NOMO-1 treated with dmso at 0.1 percent for 144 hours (cell line): Measurements from ENCODE around the gene POTEB3.
"Not testable (repeated sequence)": the region's sequence is repeated elsewhere in the genome, so short reads cannot be mapped to it uniquely, and the experiment has no call there.

Experiments
- DNase-seq: peaks from one replicate; lab custom pipeline; 2025; ENCODE audit not compliant: unreplicated experiment; lab: John Stamatoyannopoulos, UW

The POTEB3 gene

GRCh38 chr15:21440399-21440798, at the start of gene POTEB3:
TSS of gene POTEB3 (minus strand) at chr15:21440499. CDS start at chr15:21440011, 488 bp downstream.
- not testable (repeated sequence) for DNase-seq

DNA sequence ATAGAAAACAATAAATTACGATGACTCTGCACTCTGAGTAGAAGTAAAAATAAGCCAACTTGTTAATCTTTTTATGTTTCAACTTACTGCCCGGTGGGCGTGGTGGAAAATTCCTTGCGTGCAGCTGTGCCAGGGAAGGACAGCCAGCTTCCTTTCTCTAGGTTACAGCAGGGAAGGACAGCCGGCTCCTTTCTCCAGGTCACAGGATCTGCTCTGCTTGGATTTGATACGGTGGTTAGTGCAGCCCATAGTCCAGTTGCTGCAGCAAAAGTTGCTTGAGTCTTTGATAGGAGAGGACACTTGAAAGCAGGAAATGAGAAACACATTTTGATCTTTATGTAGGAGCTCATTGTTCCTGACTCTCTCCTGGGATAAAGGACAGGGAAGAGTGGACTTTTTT, 13.4 kb upstream of the POTEB3 start:
- not testable (repeated sequence) for DNase-seq

GRCh38 chr15:21451920-21452563, 11.7 kb upstream of the POTEB3 start:
- not testable (repeated sequence) for DNase-seq

- not testable (repeated sequence) for DNase-seq
Observed at GRCh38 chr15:21451487-21451886, 11.2 kb upstream of the POTEB3 start.

DNA sequence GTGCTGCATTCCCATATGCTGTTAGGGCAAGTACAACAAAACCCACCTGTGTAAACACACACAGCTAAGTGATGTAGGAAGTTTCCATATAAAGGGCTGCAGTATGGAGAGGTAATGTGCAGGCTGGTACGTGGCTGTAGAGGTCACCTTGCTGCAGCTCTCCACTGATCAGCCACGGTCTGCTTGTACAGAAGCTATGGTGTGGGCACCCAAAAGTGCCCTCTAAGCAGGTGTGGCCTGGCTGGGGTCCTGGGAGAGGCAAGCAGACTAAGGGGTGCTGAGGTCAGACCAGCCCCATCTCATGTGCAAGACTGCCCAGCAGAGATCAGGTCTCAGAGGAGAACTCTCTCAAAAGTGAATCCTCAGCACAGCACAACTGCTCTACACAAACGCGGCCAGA, 32.9 kb downstream of the POTEB3 start:
- not testable (repeated sequence) for DNase-seq

- DNase-seq: not testable (repeated sequence)
Observed at GRCh38 chr15:21401531-21401930, 38.8 kb downstream of the POTEB3 start.

DNA sequence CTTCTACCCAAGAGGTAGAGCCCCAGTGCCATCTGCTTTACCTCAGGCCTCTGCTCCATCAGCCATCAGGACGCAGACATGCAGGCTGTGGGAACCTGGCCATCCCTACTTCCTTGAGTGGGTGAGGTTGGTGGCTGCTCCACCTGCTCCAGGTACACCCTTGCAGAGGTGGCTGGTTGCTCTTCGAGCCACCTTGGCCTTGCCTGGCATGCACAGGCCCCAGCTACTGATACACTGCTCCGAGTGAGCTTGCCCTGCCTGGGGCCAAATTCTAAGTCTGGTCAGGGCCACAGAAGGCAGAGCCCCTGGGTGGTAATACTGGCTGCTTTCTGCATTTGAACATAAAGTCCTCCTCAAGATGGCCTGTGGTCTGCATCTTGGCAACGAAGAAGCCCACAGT, 41.2 kb downstream of the POTEB3 start:
- not testable (repeated sequence) for DNase-seq

- DNase-seq: not testable (repeated sequence)
Observed at GRCh38 chr15:21398511-21398910, 41.8 kb downstream of the POTEB3 start.

DNA sequence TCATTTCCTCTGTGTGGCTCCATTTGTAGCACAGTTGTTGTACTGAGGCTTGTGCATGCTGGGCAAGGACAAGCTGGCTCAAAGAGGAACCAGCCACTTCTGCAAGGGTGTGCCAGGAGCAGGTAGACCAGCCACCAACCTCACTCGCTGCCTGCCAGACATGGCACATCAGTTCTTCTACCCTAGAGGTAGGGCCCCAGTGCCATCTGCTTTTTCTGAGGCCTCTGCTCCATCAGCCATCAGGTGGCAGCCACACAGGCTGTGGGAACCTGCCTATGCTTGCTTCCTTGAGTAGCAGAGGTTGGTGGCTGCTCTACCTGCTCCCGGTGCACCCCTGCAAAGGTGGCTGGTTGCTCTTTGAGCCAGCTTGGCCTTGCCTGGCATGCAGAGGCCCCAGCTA, 42.6 kb downstream of the POTEB3 start:
- DNase-seq: not testable (repeated sequence)

DNA sequence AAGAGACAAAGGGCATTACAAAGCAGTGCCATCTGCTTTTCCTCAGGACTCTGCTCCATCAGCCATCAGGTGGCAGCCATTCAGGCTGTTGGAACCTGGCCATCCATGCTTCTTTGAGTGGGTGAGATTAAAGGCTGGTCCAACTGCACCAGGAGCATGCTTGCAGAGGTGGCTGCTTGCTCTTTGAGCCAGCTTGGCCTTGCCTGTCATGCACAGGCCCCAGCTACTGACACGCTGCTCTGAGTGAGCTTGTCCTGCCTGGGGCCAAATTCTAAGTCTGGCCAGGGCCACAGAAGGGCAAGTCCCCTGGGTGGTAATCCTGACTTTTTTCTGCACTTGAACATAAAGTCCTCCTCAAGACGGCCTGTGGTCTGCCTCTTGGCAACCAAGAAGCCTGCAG, 43.1 kb downstream of the POTEB3 start:
- DNase-seq: not testable (repeated sequence)

GRCh38 chr15:21385961-21386360, 54.3 kb downstream of the POTEB3 start:
- not testable (repeated sequence) for DNase-seq

- not testable (repeated sequence) for DNase-seq
Observed at GRCh38 chr15:21383866-21384485, 56.3 kb downstream of the POTEB3 start.

DNA sequence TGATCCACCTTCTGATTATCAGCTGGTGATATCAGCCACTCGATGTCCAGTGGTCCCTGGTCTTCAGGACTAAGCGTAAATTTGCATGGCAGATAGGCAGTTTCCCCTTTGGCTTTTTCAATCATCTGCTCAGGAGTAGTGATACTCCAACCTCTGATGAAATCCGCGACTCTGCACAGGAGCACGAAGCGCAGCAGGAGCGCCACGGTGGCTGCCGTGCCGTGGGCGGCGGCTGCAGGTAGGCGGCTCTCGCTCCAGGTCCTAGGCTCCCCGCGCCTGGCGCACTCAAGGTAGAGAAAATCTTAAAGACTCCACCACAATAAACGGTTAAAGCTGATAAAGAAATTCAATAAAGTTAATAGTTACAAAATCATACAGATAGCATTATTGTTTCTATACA, 66.6 kb downstream of the POTEB3 start:
- DNase-seq: not testable (repeated sequence)

DNA sequence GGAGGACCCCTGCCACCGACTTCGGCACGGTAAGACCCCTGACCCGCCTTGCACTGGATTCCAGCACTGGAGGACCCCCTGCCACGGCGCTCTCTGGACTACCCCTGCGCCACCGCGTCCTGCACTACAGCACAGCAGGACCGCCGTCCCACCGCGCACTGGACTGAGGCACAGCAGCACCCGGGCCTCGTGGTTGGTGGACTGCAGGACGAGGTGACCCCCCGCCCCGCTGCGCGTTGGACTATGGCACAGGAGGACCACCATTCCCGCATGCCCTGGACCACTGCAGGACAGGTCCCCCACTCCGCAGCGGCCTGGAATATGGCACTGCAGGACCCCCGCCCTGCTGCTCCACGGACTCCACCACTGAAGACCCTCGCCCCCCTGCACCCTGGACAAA, 71.1 kb downstream of the POTEB3 start:
- not testable (repeated sequence) for DNase-seq

- not testable (repeated sequence) for DNase-seq
Observed at GRCh38 chr15:21368625-21369024, 71.7 kb downstream of the POTEB3 start.
